GM12864 (cell line): Measurements from ENCODE around the gene CRYGN.

Experiments
- DNase-seq: peaks from one replicate; pipeline ENCODE4 v3.0.0-alpha.2; 2011; ENCODE audit warnings: low read depth
- H3K4me3 ChIP-seq: 2 replicates; pipeline ENCODE4 v1.5.1; 2011; ENCODE audit warnings: mild to moderate bottlenecking, low read depth, low read length, control low read depth
- TF ChIP-seq, protein P1 (sequence below): IDR thresholded peaks from 2 replicates; pipeline ENCODE4 v1.5.1; 2011; ENCODE audit warnings: low read depth, mild to moderate bottlenecking, moderate library complexity, low read length, control low read depth, inconsistent platforms; ENCODE audit errors: missing control alignments

The CRYGN gene

DNA sequence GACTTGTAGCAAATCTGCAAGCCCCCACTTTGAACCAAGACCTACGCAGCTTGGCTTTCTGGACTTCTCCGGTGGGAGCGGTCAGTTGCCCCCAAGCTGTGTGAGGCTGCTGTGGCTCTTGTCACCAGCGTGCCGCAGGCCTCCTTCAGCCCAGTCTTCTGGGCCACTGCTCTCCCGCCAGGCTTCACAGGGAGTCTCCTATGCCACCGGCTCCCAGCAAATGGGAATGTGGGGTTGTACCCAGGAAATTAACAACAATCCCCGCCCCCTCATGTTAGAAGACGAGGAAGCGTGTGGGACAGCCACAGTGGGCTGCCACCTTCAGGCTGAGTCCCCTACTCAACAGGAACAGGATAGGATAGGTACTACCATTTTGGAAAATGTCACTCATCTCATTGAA is 34.4 kb downstream of the CRYGN start:
- TF ChIP-seq, protein P1, sequence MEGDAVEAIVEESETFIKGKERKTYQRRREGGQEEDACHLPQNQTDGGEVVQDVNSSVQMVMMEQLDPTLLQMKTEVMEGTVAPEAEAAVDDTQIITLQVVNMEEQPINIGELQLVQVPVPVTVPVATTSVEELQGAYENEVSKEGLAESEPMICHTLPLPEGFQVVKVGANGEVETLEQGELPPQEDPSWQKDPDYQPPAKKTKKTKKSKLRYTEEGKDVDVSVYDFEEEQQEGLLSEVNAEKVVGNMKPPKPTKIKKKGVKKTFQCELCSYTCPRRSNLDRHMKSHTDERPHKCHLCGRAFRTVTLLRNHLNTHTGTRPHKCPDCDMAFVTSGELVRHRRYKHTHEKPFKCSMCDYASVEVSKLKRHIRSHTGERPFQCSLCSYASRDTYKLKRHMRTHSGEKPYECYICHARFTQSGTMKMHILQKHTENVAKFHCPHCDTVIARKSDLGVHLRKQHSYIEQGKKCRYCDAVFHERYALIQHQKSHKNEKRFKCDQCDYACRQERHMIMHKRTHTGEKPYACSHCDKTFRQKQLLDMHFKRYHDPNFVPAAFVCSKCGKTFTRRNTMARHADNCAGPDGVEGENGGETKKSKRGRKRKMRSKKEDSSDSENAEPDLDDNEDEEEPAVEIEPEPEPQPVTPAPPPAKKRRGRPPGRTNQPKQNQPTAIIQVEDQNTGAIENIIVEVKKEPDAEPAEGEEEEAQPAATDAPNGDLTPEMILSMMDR = no peak
- H3K4me3 ChIP-seq = no peak overlapping the region
- DNase-seq = no peak

DNA sequence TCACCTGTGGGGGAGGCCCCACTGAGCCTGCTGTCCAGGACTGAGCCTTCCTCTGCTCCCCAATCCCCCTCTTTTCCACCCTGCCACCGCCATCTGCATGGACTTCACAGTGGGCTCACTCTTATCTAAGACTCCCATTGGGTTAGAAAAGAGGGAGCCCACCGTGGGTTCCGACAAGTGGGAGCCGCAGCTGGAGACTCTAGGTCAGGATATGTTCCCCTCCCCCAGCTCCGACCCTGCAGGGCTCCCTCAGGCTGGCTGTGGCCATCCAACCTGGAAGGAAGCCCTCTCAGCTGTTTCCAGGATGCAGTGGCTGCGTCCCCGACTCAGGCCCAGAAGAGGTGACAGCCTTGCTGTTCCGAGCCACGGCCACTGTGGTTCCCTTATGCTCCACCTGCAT is 34.9 kb downstream of the CRYGN start:
- no peak for DNase-seq
- no peak overlapping the region for H3K4me3 ChIP-seq
- TF ChIP-seq, protein P1 = no peak

DNA sequence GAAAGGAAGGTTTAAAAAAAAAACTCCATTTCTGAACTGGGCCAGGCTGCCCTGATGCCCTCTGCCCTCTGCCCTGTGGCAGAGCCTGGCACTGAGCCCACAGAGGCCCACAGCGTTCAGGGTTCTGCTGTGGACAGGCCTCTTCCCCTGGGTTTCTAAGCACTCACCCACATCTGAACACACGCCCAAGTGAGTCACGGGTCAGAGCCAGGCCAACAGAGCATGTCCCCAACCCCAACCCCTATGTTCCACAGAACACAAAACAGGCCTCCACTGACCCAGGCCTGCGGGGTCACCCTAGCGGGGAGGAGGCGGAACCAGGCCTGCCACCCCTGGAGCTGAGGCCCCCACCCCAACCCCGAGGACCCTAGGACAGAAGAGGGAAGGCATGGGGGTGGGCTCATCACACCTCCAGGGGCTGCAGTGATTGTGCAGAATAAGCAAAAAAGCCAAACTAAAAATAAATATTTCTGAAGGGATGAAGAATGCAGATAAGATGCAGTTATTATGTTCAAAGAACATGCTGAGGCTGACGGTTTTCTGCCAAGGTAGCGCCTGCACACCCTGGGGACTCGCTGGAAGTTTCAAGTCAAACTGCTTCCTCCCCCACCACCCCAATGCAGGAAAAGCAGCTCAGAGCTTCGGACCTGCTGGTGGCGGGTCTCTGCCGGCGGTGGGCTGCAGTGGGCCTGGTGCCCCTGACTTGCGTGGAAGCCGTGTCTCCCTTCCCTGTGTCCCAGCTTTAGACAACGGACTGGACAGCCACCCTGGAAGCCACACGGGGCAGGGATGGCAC is 35.5 kb downstream of the CRYGN start:
- no peak for DNase-seq
- TF ChIP-seq, protein P1 = no peak
- no peak overlapping the region for H3K4me3 ChIP-seq

DNA sequence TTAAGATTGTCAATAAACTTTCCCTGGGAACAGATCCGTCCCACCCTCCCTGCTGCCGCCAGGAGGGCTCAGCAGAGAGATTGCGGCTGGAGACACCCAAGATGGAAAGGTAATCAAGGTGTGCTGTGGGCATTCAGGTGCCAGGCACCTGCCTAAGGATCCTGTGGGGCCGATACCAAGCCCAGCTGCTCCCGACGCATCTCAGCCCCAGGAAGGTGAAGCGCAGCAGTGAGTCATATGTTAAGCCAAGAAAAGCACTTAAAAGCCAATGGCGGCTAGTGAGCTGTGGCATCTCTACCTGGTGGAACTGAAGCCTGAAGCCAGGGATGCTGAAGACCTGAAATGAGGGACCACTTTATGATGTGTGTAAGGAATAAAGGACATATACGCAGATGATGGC is 36.2 kb downstream of the CRYGN start:
- TF ChIP-seq, protein P1 = no peak
- DNase-seq = no peak
- H3K4me3 ChIP-seq = no peak overlapping the region

DNA sequence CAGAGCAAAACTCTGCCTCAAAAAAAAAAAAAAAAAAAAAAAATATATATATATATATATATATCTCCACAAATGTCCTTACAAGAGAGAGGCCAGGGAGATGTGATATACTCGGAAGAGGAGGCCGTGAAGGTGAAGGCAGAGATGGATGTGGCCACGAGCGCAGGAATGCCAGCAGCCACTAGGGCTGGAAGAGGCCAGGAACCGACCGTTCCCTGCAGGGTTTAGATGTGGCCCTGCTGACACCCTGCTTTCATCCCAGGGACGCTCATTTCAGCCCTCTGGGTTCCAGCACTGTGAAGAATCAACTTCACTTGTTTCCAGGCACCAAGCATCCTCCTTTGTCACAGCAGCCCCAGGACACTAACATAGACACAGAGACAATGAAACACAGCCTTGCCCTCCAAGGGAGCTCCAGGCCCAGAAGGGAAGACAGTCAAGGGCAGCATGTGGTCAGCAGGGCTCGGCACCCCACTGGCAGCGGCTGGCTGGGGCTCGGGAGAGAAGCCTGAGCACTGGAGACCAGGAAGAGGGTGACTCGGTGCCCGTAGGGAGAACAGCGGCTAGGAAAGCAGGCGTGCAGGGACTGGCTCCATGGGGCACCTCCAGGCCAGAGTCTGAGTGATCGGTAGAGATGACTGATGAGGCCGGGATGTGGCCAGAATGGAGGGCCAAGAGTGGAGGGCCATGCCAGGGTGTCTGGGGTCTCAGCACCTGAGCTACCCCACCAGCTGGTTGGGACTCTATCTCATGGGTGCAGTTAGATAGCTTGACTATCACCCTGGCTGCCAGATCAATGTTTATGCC is 37.7 kb downstream of the CRYGN start:
- DNase-seq = no peak
- TF ChIP-seq, protein P1 = peak; percentile 26
- no peak overlapping the region for H3K4me3 ChIP-seq

DNA sequence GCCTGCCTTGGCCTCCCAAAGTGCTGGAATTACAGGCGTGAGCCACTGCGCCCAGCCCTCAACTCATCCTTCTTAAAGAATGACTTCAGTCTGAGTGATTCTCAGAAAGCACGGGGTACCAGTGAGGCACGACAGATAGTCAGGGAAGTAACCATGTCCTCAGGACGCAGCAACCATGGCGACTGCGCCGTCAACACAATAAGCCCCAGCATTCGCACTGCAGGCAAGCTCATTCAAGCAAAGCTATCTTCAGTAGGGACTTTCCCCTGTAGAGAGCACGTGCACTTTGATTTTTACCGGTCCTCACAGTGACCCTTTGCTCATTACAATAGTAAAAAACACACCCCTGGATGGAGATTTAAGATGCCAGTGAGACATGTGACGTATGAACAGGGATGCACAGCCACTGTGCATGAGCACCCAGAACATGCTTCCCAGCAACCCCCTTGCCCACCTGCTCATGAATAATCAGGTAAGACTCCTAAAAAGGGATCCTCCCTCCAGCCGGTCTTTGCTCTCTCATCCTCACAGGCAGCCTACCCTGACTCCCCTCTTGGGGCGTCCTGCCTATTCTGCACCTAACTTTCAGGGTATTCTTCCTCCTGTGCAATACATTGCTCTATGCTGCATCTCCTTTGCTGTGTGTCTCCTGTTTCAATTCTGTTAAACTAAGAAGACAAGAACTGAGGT is 39.2 kb downstream of the CRYGN start:
- TF ChIP-seq, protein P1 = no peak
- no peak overlapping the region for H3K4me3 ChIP-seq
- DNase-seq = peak; percentile 29
